GM11168 (cell line): ENCODE measurements around the gene SAMD11.

Experiments used
- in situ Hi-C: fragments of 300-500 bp; cut with MboI; formaldehyde crosslinking; loops from one replicate; pipeline ENCODE4 v1.12.0; 2022; ENCODE audit warnings: low sequenced_read_pairs; ENCODE audit not compliant: unreplicated experiment

The SAMD11 gene

GRCh38 chr1:958823-959730, 35.4 kb downstream of the SAMD11 start, which contains the start of gene NOC2L:
NOC2L (minus strand) TSS chr1:959256; CDS start chr1:959240, 16 bp downstream.
- in situ Hi-C loops, result no loop called here

- in situ Hi-C loops, result no loop called here
These were observed 36.1 kb downstream of the SAMD11 start for GRCh38 chr1:959731-960362.

- in situ Hi-C loops, result no loop called here
These were observed 36.8 kb downstream of the SAMD11 start, which contains the start of gene KLHL17 for GRCh38 chr1:960363-961131. KLHL17 (plus strand) TSS chr1:960584; CDS start chr1:960694, 110 bp downstream.

DNA sequence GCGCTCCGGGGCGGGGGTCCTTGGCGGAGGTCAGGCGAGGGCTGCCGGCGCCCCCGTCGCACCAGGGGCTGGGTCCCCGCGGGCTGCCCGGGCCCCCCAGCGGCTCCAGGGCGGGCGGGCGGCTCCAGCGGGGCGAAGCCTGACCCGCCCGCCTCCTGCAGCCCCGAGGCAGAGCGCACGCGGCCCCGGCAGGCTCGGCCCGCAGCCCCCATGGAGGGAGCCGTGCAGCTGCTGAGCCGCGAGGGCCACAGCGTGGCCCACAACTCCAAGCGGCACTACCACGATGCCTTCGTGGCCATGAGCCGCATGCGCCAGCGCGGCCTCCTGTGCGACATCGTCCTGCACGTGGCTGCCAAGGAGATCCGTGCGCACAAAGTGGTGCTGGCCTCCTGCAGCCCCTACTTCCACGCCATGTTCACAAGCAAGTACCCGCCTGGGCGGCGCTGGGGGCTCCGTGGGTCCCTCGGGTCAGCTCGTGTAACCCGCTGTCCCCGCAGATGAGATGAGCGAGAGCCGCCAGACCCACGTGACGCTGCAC, 37.5 kb downstream of the SAMD11 start:
- in situ Hi-C loops, result no loop called here

DNA sequence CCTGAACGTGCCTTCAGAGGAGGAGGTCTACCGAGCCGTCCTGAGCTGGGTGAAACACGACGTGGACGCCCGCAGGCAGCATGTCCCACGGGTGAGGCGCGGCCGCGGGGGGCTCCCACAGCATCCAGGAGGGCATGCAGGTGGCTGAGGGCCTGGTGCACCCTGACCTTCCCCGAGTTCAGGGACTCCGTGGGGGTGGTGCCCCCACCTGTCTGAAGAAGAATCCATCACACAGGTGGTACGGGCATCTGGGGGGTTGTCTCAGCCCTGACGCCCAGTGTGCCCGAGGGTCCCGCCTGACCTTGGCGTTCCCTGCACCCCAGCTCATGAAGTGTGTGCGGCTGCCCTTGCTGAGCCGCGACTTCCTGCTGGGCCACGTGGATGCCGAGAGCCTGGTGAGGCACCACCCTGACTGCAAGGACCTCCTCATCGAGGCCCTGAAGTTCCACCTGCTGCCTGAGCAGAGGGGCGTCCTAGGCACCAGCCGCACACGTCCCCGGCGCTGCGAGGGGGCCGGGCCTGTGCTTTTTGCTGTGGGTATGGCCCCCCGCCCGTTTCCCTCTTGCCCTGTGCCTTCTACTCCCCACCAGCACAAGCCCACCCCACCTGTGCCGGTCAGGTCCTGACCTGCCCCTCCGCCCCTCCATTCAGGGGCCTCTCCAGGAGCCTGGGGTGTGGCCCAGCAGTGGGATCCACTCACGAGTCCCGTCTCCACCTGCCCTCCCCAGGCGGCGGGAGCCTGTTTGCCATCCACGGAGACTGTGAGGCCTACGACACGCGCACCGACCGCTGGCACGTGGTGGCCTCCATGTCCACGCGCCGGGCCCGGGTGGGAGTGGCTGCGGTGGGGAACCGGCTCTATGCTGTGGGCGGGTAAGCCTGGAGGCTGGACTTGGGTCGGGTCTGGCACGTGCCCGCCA, 38.9 kb downstream of the SAMD11 start:
- in situ Hi-C loops, result no loop called here

GRCh38 chr1:963301-963651, 39.6 kb downstream of the SAMD11 start:
- in situ Hi-C loops, result no loop called here

- in situ Hi-C loops, result no loop called here
These were observed 40.2 kb downstream of the SAMD11 start for GRCh38 chr1:963746-964525.

GRCh38 chr1:964691-965525, 41.2 kb downstream of the SAMD11 start:
- in situ Hi-C loops, result no loop called here

GRCh38 chr1:965526-966134, 41.9 kb downstream of the SAMD11 start:
- in situ Hi-C loops, result no loop called here

DNA sequence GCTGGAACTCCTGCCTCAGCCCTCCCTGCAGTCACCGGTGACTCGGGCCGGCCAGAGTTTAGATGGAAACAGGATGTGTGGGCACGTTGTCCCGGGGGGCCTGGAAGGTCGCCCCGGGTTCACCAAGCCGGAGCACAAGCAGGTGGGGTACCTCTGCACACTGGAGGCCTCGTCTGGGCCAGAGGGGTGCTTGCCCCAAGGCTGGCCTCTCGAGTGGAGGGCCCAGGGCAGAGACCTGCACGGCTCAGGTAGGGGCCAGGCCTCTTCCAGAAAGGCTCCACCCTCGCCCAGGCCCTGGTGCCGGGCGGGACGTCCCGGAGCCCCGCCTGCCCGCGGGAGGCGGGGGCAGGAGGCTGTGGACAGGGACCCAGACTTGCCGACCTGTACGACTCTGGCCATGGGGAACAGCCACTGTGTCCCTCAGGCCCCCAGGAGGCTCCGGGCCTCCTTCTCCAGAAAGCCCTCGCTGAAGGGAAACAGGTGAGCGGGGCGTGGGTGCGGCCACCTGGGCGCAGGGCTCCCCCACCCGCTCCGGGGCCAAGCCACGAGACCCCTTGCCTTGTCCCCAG, 42.5 kb downstream of the SAMD11 start, which contains the start of gene PLEKHN1:
Gene PLEKHN1, plus strand, starts transcription at position 348 of the 569 bp plus-strand sequence. Its CDS starts 50 bp downstream, at position 398.
- in situ Hi-C loops, result no loop called here

DNA sequence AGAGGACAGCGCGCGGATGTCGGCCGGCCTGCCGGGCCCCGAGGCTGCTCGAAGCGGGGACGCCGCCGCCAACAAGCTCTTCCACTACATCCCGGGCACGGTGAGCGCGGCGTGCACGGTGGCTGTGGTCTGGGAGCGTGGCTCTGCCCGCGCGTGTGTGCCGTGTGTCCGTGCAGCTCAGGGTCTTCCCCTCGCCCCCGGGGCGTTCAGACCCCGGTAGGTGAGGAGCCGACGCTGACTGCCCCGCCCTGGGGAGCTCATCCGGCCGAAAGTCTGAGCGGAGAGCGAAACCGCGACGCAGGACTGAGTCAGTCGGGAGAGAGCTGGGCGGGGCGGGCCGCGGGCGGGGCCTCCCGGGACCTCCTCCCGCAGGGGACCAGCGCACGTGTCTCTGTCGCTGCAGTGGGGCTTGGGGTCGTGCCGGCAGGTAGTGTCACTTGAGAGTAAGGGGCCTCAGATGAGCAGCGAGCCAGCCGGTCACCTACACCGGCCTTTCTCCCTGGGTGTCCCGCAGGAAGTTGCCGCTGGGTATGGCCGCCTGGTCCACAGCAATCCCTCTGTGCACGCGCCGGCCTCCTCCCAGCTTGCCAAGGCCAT, 43.1 kb downstream of the SAMD11 start:
- in situ Hi-C loops, result no loop called here

GRCh38 chr1:967466-968343, 44.0 kb downstream of the SAMD11 start:
- in situ Hi-C loops, result no loop called here

DNA sequence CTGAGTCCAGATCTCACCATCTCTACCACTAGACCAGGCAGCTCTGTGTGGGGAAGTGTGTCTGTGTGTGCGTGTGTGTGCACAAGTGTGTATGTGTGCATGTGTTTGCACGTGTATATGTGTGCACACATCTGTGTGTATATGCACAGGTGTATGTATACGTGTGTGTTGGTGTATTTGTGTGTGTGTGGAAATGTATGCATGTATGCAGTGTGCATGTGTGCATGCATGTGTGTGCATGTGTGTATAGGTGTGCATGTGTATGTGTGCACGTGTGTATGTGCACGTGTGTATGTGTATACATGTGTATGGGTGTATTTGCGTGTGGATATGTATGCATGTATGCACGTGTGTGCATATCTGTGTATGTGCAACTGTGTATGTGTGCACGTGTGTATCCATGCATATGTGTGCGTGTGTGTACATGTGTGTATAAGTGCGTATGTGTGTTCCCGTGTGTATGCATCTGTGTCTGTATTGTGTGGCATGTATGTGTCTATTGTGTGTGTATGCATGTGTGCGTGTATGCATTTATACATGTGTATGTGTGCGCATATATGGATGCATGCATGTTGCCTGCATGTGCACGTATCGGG, 45.6 kb downstream of the SAMD11 start:
- in situ Hi-C loops, result no loop called here

DNA sequence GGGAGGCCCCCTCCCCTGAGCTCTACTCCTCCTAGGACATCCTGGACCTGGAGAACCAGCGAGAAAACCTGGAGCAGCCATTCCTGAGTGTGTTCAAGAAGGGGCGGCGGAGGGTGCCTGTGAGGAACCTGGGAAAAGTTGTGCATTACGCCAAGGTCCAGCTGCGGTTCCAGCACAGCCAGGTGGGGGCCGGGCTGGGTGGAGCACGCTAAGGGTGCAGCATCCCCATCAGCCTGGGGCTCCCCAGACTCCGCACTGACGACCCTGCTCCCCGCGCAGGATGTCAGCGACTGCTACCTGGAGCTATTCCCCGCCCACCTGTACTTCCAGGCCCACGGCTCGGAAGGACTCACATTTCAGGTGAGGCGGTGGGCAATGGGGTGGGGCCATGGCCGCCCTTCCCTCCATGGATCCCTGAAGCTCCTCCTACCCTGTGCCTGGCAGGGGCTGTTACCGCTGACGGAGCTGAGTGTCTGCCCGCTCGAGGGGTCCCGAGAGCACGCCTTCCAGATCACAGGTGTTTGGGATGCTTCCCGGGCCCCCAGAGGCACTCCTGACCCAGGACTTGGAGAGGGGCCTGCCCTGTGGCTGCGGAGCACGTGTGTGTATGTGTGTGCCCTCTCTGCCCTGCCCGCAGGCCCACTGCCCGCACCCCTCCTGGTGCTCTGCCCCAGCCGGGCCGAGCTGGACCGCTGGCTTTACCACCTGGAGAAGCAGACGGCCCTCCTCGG, 46.7 kb downstream of the SAMD11 start:
- in situ Hi-C loops, result no loop called here
